Stimulated activated CD8-positive, alpha-beta memory T cell treated with anti-CD3 and anti-CD28 coated beads, Interleukin-7, amount 100 ng/mL, for 24 hours (primary cell): ENCODE measurements around the gene SPC25.
"Not testable (repeated sequence)": the region's sequence is repeated elsewhere in the genome, so short reads cannot be mapped to it uniquely, and the experiment has no call there.

Experiments
- DNase-seq: peaks from one replicate; pipeline ENCODE4 v3.0.0-alpha.2; 2020; ENCODE audit warnings: low read depth

The SPC25 gene, protein sequence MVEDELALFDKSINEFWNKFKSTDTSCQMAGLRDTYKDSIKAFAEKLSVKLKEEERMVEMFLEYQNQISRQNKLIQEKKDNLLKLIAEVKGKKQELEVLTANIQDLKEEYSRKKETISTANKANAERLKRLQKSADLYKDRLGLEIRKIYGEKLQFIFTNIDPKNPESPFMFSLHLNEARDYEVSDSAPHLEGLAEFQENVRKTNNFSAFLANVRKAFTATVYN

DNA sequence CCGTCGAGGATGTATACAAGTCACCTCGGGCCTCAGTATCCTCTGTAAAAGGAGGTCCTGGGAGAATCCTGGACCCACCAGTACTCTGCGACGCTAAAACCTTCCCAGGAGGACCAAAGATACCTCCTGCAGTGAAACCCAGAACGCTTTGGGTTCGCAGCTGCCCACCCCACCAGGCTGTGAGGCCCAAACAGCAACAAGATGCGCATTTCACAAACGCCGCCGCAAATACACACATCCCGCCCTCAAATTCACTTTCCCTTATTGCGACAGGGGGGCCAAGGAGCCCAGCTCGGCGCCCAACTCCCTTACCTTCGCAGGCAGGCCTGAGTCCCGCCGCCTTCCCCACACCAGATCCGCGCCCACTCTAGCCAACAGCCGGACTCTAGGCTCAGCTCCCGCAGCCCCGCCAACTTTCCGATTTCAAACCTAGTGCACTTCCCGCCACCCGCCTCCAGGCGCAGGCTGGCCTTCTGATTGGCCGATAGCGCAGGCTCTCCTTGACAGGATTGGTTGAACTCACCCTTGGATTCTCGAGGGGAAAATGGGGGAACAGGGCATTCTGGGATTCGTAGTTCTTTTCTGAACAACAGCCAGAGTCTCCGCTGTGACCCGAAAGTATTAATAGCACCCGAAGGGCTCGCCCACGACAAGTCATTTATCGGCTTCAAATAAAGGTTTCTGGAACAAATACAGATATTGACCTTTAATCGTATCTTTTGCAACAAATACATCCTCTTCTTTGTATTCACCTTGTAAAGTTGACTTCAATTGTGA lies at the start of gene SPC25:
Gene SPC25 (minus strand): TSS at position 425 of the 777 bp plus-strand sequence. CDS start 911 bp downstream, outside the sequence.
- peak; percentile 76 for DNase-seq

DNA sequence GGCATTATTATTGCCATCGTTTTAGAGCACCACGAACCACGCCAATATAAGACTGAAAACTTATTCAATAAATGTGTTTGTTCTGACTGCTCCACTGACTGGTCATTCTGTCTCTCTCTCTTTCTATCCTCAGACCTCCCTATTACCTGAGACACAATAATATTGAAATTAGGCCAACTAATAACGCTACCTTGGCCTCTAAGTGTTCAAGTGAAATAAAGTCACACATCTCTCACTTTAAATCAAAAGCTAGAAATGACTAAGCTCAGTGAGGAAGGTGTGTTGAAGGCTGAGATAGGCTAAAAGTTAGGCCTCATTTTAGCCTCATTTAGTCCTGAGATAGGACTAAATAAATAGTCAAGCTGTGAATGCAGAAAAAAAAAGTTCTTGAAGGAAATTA lies 49.7 kb upstream of the SPC25 start:
- no peak for DNase-seq

DNA sequence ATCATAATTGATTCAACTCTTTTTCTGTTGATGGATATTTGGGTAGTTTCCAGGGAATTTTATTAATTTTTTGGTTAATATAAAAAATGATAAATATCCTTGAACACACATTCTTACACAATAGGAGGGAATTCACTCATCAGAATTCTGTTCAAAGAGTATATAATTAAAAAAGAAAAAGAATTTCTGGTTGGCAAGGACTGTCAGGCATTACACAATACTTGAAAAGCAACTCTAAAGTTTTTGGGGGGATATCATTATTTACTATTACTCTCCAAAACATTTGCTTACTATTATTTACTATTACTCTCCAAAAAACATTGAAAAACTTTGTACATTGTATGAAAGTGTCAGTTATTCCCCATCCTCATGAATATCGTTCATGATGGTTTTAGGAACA lies 48.8 kb upstream of the SPC25 start:
- no peak for DNase-seq

DNA sequence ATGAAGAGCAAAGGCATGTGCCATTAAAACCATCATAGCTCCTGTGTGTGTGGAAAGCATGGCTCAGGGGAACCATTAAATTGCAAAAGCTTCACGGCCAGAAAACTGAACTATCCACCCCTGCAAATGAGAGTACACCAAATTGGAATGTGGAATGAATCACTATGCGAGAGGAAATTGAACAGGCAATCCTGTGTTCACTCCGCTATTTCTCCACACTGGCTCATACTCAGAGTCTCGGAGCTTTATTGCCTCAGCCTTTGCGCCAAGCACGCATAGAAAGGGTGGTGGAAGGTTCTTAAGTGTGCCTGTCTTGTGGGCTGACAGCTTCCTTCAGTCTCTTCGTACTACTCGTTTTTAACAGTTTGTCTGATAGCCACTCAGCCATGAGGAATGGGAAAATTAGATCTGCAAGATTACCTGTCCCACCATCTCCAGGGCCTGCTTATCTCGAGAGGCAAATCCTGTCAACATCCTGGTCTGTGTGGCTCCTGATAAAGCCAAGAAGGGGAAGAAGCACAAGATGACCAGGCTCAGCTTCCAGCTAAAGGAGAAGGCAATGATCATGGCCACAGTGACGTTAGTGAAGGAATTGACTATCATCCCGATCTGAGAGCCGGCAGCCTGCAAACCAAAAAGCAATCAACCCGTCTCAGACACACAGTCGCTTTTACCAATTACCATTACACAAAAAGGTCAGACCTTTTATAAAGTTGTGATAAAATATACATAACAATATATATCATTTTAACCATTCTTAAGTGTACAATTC lies 45.8 kb upstream of the SPC25 start:
- no peak for DNase-seq

DNA sequence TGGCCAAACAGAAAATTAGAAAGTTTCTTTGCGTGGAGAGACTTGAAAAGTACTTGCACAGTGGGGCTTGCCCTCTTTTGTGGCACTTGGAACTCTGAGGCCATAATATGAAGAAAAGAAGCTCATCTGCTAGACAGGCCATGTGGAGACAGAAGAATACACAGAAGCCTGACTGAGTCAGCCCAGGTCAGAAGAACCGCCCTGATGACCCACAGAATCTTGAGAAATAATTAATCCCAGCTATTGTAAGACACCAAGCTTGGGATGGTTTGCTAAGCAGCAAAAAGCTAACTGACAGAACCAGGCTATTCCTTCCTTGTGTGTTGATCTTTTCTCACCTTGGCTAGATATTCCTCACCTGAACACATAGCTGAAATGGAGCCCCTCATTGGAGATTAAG lies 44.6 kb upstream of the SPC25 start:
- no peak for DNase-seq

DNA sequence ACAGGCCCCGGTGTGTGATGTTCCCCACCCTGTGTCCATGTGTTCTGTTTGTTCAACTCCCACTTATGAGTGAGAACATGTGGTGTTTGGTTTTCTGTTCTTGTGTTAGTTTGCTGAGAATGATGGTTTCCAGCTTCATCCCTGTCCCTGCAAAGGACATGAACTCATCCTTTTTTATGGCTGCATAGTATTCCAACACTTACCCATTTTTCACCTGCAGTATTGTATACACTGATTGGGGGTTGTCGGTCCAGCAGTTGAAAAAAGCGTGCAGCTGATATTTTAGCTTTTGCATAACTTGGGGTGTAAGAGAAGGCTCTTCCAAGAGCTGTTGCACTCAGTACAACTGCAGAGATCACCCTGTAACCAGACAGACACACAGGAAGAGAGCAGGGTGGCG lies 41.9 kb upstream of the SPC25 start:
- not testable (repeated sequence) for DNase-seq

DNA sequence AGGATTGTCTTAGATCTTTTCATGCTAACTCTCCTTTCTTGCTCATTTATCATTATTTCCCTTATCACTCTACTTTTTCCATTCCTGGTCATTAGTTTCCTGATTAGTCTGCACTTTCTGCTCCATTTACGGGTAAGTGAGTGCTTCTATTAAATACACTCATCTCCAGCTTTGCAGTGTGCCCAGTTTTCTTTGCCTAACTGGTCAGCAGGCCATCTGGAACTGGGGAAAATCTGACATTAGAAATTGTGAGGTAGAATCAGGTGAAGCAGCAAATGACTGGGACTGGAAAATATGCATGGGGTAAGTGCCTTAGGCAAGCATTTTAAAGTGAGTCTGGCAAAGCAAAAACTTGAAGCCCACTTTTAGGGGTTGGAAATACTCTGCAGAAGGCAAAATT lies 40.0 kb upstream of the SPC25 start:
- DNase-seq: no peak

DNA sequence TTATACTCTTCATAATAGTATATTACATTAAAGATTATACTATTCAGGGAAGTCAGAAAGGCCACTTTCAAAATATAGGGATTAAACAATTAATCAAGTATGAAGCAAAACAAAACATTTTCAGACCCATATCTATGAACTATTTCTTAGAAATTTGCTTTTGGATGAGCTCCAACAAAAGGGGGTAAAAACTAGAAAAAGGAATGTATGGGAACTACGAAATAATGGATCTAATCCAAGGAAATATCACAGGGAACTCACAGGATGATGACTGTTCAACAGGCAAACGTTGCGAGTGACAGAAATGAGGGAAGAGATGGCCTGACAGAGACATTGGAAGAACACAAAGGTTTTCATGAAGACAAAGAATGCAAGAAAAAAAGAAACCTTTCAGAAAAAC lies 38.8 kb upstream of the SPC25 start:
- no peak for DNase-seq

DNA sequence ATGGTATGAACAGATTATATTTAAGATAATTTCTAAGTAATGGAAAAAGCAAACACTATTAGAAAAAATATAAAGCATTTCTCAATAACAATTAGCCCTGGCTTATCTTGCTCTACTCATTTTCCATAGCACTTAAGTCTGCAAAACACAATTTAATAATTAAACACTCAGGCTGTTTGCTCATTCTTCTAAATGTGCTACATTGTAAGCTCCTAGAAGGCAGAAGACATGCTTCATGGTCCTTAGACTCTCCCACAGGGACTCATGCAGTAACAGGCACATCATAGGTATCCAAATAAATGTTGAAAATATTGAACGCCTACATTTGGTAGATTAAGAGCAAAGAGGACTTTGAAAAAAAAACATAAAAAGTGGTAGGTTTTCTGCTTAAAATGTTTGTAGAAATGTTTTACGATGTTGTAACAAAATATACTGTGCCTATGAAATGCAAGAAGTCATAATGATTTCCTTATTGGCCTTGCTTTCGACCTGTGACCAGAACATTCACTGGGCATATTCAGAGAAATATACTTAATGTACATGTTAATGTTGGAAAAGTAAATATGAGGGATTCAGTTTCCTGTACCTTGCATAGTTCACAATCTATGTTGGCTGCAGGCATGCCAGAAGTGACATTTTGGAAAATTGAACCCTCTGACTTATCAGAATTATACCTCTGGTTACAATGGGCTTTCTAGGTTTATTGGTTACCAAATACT lies 38.0 kb upstream of the SPC25 start:
- no peak for DNase-seq

DNA sequence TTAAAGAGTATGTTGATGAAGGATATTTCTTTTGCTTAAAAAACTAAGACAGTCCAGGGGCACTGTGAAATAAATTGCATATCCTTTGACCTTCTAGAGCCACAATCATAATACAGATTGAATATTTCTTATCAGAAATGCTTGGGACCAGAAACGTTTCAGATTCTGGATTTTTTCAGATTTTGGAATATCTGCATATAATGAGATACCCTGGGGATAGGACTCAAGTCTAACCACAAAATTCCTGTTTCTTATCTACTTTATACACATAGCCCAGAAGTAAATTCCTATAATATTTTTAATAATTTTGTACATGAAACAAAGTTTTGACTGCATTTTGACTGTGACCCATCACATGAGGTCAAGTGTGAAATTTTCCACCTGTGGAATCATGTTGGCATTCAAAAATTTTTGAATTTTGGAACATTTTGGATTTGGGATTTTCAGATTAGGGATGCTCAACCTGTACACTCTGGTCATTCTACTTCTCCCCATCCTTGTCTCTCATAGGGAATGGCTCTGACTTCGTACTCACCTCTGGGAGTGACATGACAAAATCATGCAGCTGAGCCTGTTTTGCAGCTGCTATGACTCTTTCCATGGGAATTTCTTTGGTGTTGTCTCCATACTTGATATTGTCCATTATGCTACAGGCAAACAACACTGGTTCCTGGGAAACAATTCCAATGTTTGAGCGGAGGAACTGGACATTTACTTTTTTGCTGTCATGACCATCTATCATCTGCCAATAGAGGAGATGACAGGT lies 36.6 kb upstream of the SPC25 start:
- no peak for DNase-seq

DNA sequence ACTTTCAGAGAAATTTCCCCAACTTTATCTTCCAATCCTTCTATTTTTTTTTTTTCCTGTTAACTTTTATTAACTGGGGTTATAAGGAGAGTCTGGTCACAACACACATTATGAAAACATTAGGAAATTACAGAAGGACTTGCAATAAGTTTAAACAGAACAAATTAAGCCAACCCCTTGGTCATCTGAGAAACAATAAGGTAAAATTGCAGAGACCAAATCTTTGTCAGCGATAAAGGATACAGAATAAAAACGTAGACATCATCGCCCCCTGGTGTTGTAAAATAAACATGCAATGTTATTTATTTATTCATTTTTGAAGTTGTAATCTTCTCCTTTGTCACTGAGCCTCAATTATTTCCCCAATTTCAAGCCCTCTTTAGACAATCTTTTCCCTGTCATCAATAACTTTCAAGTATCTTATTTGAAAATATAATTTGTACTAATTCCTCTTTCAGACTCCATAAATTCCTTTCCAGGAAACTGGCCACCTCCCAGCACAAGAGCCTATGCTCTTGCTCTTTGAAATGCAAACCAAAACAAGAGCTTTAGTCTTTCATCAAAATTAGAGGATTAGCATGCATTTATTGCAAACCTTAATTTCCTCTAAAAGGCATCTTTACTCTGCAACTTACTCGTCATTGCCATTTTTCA lies 30.4 kb upstream of the SPC25 start:
- no peak for DNase-seq

DNA sequence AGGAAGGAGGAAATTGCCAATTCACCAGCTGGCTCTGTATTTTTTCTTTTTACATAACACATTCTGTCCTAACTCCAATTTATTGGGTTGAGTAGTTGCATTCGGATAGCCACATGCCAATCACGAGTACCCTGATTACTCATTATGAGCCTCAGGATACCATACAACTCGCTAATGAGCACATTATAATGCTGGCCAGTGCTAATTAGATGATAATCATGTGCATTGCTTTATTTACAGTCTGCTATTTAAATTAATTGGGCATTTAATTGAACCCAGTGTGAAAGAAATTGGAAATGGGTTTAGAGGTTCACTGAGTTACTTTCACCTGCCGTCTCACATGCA lies 26.1 kb upstream of the SPC25 start:
- DNase-seq: no peak

DNA sequence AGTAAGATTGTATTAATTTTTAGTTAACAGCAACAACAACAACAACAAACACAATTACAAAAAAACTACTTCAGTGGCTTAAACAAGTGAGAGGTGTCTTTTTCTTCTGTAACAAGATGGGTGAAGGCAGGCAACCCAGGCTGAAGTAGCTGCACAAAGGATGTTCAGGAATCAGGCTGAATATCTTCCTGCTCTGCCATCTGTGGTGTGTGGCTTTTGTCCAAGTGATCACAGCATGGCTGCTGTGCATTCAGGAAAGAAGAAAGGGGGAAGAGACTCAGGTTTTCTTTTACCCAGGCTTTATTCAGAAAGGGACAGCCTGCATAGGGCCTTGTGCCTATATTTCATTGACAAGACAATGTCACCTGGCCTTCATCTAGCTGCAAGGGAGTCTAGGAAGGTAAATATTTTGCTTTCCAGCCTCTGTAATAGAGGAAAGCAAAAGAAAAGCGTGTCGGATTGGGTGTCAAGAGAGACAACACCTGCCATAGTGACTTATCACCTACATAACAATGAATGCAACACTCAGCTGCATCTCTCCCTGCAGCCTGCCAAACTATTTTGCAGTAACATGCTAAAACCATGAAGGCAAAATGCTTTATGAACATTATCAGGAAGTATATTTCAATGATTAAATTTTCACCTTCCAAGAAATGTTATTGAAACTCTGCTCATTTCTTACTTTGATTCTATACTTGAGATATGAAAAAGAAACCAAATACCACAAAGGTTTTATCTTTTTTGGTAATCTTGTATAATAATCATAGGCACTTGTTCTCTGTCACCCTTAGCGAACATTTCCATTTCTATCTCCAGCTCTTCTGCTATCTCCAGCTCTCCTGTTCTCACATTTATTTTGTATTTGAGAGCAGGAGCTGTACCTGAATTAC lies 25.5 kb upstream of the SPC25 start:
- DNase-seq: no peak

DNA sequence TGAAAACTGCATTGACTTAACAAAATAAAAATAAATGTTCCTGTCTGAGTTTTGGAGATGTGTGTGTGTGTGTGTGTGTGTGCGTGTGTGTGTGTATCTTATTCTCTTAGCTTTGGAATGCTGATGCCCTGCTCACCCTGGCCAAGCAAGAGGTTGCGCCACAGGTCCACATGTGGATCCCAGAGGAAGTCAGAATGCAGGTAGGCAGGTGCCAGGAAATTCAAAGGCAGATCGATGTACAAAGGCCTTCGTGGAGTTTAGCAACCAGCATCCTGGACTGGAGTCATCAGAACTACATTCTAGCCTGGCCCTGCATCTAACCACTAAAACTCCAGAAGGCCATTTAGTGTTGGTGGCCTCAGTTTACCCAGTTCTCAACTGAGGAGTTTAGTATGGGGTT lies 23.3 kb upstream of the SPC25 start:
- no peak for DNase-seq

DNA sequence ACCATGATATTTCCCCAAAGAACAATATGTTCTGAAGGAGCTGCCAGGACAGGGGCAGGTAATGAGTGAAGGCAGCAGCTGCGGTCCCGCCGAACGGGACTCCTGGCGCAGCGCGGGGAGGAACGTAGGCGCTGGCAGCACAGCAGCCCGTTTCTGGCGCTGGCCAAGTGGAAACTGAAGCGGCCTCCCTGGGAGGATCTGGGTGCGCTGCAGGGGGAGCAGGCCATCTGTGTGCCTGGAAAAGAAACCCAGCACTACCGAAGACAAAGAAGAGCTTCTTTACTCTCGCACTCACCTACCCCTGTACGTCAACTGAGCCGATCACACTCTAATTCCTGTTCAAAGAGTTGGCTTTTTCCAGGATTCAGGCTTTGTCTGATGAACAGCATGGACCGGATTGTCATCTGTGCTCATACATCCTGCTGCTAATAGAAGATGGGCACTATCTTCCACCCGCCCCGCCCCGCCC lies 22.7 kb upstream of the SPC25 start:
- no peak for DNase-seq

DNA sequence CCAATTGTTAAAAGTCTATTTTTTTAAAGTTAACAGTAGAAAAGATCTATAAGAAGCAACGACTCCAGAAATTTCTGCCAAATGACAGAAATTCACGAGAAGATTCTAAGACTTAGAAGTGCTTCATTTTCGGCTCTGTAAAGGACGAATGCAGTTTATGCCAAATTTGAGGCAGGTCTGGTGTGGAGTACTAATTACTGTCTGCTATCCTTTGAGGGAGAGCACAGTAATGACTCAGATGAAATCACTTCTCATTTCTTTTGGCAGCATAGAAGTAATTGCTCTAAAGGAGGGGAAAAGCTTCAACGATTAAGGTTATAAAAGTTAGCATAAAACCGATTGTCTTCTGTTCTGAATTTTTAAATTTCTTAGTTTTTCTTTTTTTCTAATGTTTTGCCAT lies 22.2 kb upstream of the SPC25 start:
- DNase-seq: no peak

DNA sequence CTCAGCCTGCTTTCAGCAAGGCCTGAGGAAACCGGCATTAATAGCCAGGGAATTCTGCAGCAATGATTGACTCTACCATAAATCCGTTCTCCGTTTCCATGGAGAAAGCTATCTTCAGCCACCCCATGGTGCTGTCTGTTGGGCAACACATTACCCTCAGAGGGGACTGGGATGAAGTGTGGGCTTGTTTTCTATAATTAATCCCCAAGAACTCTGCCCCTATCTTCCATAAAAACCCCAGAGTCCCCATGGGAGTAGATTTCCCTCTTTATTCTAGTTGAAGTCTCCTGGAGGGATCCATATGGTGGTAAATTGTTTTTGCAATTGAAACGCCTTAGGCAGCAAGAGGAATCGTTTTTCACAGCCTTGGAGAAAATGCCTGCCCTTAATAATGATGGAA lies 20.1 kb upstream of the SPC25 start:
- DNase-seq: no peak

DNA sequence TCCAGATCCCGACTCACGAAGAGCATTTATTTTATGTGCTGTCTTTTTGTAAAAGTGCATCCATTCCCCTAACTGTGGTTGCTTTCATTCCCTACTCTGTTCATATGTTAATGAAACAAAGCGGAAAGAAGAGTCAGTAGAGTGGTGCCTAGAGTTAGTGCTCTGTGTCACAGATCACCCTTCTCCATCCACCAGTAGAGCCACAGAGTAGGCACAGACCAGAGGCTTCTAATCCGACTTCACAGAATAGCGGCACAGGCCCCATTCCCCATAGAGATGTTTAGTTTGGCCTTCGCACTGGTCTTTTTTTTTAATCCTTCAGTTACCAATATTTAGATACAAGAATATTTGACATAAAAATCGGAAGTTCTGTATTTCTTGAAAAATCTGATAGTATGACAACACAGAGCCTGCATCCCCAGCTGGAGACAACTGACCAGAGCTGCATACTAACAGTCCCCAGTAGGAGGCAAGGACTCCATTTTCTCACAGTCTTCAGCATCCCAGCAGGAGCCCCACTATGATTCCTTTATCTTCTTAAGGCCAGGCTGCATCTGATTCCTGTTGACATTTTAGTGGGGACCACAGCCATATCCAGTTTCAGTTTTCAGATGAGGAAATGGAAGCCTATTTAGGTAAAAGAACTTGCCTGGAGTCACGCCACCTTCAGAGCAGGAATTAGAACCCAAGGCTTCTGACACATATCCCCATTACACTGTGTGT lies 17.9 kb upstream of the SPC25 start:
- no peak for DNase-seq

DNA sequence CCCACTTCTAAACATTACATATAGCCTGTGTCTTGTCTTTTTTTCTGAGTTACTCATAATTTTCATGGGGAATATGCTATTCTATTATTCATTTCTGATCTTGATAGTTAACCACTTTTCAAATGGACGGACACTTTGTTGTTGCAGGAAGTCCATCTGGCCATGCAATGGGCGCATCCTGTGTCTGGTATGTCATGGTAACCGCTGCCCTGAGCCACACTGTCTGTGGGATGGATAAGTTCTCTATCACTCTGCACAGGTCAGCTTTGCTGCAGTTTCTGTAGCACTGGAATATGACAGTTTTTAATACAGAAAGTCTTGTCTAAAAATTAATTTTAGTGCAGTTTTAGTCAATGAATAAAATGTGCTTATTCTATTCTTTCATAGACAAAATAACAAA lies 14.1 kb upstream of the SPC25 start:
- no peak for DNase-seq
